Measurements from ENCODE around the gene ATRAID. TPM values are rescaled to one million over a fixed set of nuclear protein-coding genes. Genes with fewer than 3 reads are reported as not detected.
"Not testable (repeated sequence)": the region's sequence is repeated elsewhere in the genome, so short reads cannot be mapped to it uniquely, and the experiment has no call there.

Gene ATRAID
- total and polyA plus RNA-seq, 10 donors, result 59.2 to 300 (median 102) TPM

- no peak for DNase-seq
- Histone ChIP-seq H3K27ac (no peak overlapping the region), H3K4me3 (no peak overlapping the region), H3K27me3 (replicated peaks in 1 of 7) (peaks cover 0 to 13% (median 0%) of the 10 kb centered on the region in 7 donors), H3K4me1 (peaks cover 0 to 17% (median 9%) of the 10 kb centered on the region in 6 donors), H3K36me3 (no peaks in the 10 kb centered on the region), H3K9me3 (no peaks in the 10 kb centered on the region)
- TF ChIP-seq POLR2AphosphoS5 (IDR thresholded peaks at IDR 0.05) (no peak), POLR2A (IDR thresholded peaks at IDR 0.05) (no peak), CTCF (IDR thresholded peaks at IDR 0.05 in 8 of 11, conservative IDR thresholded peaks at IDR 0.05 in 3 of 11) (no peak)
- WGBS, 5 donors, result 56 to 79% (median 66%) methylated on average over 6 of the region's 6 CpGs
- intact Hi-C loops (cut with DNase I; ENCODE audit: low total_unique reads), result no loop called here
Measured at GRCh38 chr2:27170581-27171337, 41.1 kb upstream of the ATRAID start.

GRCh38 chr2:27171351-27171848 is 40.4 kb upstream of the ATRAID start:
- TF ChIP-seq POLR2A (IDR thresholded peaks at IDR 0.05) (no peak), CTCF (IDR thresholded peaks at IDR 0.05 in 8 of 11, conservative IDR thresholded peaks at IDR 0.05 in 3 of 11) (no peak), POLR2AphosphoS5 (IDR thresholded peaks at IDR 0.05) (no peak)
- H3K4me1 ChIP-seq, result peaks cover 0 to 17% (median 9%) of the 10 kb centered on the region in 6 donors
- no peak overlapping the region for H3K27ac ChIP-seq
- WGBS, 5 donors, result 78 to 89% (median 81%) methylated on average over 8 of the region's 8 CpGs
- no peak overlapping the region for H3K4me3 ChIP-seq
- no peaks in the 10 kb centered on the region for H3K9me3 ChIP-seq
- H3K36me3 ChIP-seq, result no peaks in the 10 kb centered on the region
- DNase-seq, result no peak
- intact Hi-C loops (cut with DNase I; ENCODE audit: low total_unique reads), result no loop called here
- peaks cover 0 to 13% (median 0%) of the 10 kb centered on the region in 7 donors for H3K27me3 ChIP-seq (replicated peaks in 1 of 7)

GRCh38 chr2:27174638-27175037 is 37.2 kb upstream of the ATRAID start:
- no peak for TF ChIP-seq CTCF (IDR thresholded peaks at IDR 0.05 in 8 of 11, conservative IDR thresholded peaks at IDR 0.05 in 3 of 11)
- no peak for TF ChIP-seq POLR2A (IDR thresholded peaks at IDR 0.05)
- no peak for TF ChIP-seq POLR2AphosphoS5 (IDR thresholded peaks at IDR 0.05)
- no peak overlapping the region for H3K4me3 ChIP-seq
- H3K4me1 ChIP-seq, result peaks cover 0 to 12% (median 7%) of the 10 kb centered on the region in 6 donors
- H3K27me3 ChIP-seq (replicated peaks in 1 of 7), result peaks cover 0 to 39% (median 3%) of the 10 kb centered on the region in 7 donors
- intact Hi-C loops (cut with DNase I; ENCODE audit: low total_unique reads), result no loop called here
- H3K27ac ChIP-seq, result no peak overlapping the region
- no peaks in the 10 kb centered on the region for H3K36me3 ChIP-seq
- no peaks in the 10 kb centered on the region for H3K9me3 ChIP-seq
- no peak for DNase-seq
- WGBS, 5 donors, result 67 to 85% (median 78%) methylated on average over 6 of the region's 6 CpGs

DNA sequence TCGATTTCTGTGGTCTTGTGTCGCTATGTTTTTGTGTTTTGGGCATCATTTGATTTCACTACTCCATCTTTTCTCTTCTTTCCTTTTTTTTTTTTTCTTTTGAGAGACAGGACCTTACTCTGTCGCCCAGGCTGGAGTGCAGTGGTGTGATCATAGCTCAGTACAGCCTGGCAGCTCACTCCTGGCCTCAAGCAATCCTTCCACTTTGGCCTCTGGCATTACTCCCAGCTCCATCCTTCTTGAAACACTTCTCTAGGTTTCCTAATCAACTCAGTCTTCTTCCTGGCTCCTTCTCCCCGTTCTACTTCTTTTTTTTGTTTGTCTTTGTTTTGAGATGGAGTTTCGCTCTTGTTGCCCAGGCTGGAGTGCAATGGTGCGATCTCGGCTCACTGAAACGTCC is 36.5 kb upstream of the ATRAID start:
- no peak for DNase-seq
- Histone ChIP-seq H3K27ac (no peak overlapping the region), H3K36me3 (no peaks in the 10 kb centered on the region), H3K4me3 (no peak overlapping the region), H3K9me3 (no peaks in the 10 kb centered on the region), H3K4me1 (peaks cover 0 to 8% (median under 1%) of the 10 kb centered on the region in 6 donors), H3K27me3 (replicated peaks in 1 of 7) (peaks cover 0 to 38% (median 9%) of the 10 kb centered on the region in 7 donors)
- TF ChIP-seq POLR2AphosphoS5 (IDR thresholded peaks at IDR 0.05), result no peak
- no peak for TF ChIP-seq CTCF (IDR thresholded peaks at IDR 0.05 in 8 of 11, conservative IDR thresholded peaks at IDR 0.05 in 3 of 11)
- TF ChIP-seq POLR2A (IDR thresholded peaks at IDR 0.05), result no peak
- WGBS, 5 donors, result 67 to 73% (median 69%) methylated on average over 8 of the region's 8 CpGs
- intact Hi-C loops (cut with DNase I; ENCODE audit: low total_unique reads), result no loop called here

GRCh38 chr2:27175781-27176180 is 36.1 kb upstream of the ATRAID start:
- 80 to 94% (median 87%) methylated on average over 4 of the region's 4 CpGs for WGBS, 5 donors
- H3K9me3 ChIP-seq; H3K27ac ChIP-seq; H3K4me1 ChIP-seq; H3K4me3 ChIP-seq; H3K36me3 ChIP-seq; intact Hi-C loops (cut with DNase I; ENCODE audit: low total_unique reads); DNase-seq: not testable (repeated sequence)
- H3K27me3 ChIP-seq (replicated peaks in 1 of 7), result peaks cover 0 to 38% (median 9%) of the 10 kb centered on the region in 7 donors
